GM13976 (cell line): ENCODE measurements around the gene SH3BGRL2.

ENCODE experiments used
- DNase-seq: peaks from one replicate; pipeline ENCODE4 v3.0.0; 2012; ENCODE audit warnings: low spot score
- CTCF ChIP-seq: IDR thresholded peaks from 2 replicates; pipeline ENCODE4 v1.5.1; 2012; ENCODE audit warnings: borderline replicate concordance, mild to moderate bottlenecking; ENCODE audit not compliant: insufficient read depth; ENCODE audit errors: extremely low read depth, missing control alignments, control extremely low read depth
- in situ Hi-C: fragments of 300-500 bp; cut with MboI; formaldehyde crosslinking; loops from one replicate; pipeline ENCODE4 v1.12.0; 2022; ENCODE audit warnings: low sequenced_read_pairs, mixed read lengths, inconsistent platforms; ENCODE audit not compliant: unreplicated experiment

SH3BGRL2 gene

GRCh38 chr6:79600313-79600712 is 30.8 kb upstream of the SH3BGRL2 start:
- no peak for TF ChIP-seq CTCF
- in situ Hi-C loops, result no loop called here
- no peak for DNase-seq

- no peak for DNase-seq
- in situ Hi-C loops, result no loop called here
- TF ChIP-seq CTCF, result no peak
These were observed 30.1 kb upstream of the SH3BGRL2 start for GRCh38 chr6:79600812-79601609.

- TF ChIP-seq CTCF, result no peak
- in situ Hi-C loops, result no loop called here
- DNase-seq, result no peak
These were observed 28.3 kb upstream of the SH3BGRL2 start for GRCh38 chr6:79602859-79603258.

GRCh38 chr6:79604583-79605037 is 26.5 kb upstream of the SH3BGRL2 start:
- DNase-seq, result no peak
- in situ Hi-C loops, result no loop called here
- TF ChIP-seq CTCF, result no peak

- no peak for DNase-seq
- no peak for TF ChIP-seq CTCF
- in situ Hi-C loops, result no loop called here
These were observed 26.1 kb upstream of the SH3BGRL2 start for GRCh38 chr6:79605061-79605460.

- DNase-seq, result no peak
- in situ Hi-C loops, result no loop called here
- TF ChIP-seq CTCF, result no peak
These were observed 25.0 kb upstream of the SH3BGRL2 start for GRCh38 chr6:79605968-79606764.
